Right ventricle myocardium superior (tissue), 1 donor: ENCODE data around the gene CYP26B1. TPM values are rescaled to one million over a fixed set of nuclear protein-coding genes. Genes with fewer than 3 reads are reported as not detected.

Experiments
- ATAC-seq: fragments of 200-7000 bp; cut with Tn5 transposase; one replicate; pipeline ENCODE4 v1.9.1; 2020; ENCODE audit warnings: mild to moderate bottlenecking; ENCODE audit not compliant: poor library complexity
- DNase-seq: peaks from one replicate; pipeline ENCODE4 v3.0.0-alpha.2; 2020
- intact Hi-C: fragments of 100-400 bp; cut with DNase I; formaldehyde crosslinking; loops from one replicate; pipeline ENCODE4 v1.11.2; 2022
- long read RNA-seq: library from polyadenylated mRNA; unstranded; transcript quantifications from one replicate; pipeline ENCODE4 v2.0.0, GENCODE V29; 2021
- total RNA-seq: library from RNA; stranded (reverse); fragmentation: NEBNext Ultra II Directional; extraction: Animal tissue kit (Norgen Biotek cat#: 25700); gene quantifications from one replicate; pipeline ENCODE4 v1.2.1, GENCODE V29; 2021
- donor health status: DM: no; HTN: yes; CAD: no; lungs with severe emphysema.

The CYP26B1 gene
- total RNA-seq: 4.4 TPM
- long read RNA-seq, partial matches to known transcripts: 1 of 6 reads
- long read RNA-seq, other reads (novel, unspliced or antisense): 5 of 6 reads

DNA sequence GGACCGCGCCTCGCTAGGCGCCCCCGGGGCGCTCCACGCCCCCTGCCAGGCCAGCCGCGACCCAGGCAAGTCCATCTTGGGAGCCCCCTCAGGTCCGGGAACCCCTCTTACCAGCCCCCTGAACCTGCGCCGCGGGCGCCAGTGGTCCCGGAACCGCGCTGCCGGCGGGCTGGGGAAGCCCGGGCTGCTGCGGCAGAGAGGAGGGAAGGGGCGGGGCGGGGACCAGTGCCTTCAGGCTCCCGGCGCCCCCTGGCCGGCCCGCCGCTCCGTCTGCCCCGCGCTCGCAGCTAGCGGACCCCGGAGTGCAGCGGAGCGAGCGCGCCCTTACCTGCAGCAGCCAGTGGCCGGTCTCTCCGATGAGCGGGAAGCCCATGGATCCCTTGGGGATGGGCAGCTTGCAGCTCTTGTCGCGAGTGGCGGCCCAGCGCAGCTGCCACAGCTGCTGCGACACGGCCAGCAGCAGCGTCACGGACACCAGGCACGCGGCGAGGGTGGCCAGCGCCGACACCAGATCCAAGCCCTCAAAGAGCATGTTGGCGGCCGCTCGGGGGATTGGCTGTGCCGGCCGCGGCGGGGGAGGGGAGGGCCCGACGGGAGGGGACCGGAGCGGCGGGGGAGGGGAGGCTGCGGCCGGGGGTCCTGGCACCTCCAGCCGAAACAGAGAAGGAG is at the start of gene CYP26B1:
TSS of gene CYP26B1 (minus strand) at position 560 of the 669 bp plus-strand sequence. CDS start at position 532, 28 bp downstream.
- peak; percentile 70 for DNase-seq
- intact Hi-C loops: loop anchor here (10.0 kb wide), 1 partner anchor 533 kb away; no protein-coding TSS in a partner anchor
- no peak for ATAC-seq

DNA sequence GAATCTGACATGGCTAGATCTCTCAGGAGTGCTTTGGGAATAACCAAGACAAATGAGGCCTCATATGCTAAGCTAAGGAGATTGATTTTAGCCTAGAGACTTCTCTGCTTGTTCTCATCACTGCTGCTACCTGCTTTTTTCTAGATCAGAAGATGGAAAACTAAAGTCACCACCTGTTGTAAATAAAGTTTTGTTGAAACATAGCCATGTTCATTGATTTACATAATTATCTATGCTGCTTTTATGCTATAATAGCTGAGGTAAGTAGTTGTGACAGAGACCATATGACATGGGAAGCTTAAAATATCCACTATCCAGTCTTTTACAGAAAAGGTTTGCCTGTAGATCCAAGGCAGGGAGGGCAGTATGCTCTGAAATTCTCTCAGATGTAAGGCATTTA is 46.1 kb upstream of the CYP26B1 start:
- DNase-seq (no peak), ATAC-seq (no peak)
- intact Hi-C loops: no loop called here

GRCh38 chr2:72191441-72191840 is 43.8 kb upstream of the CYP26B1 start:
- ATAC-seq: no peak
- intact Hi-C loops: no loop called here
- DNase-seq: no peak

DNA sequence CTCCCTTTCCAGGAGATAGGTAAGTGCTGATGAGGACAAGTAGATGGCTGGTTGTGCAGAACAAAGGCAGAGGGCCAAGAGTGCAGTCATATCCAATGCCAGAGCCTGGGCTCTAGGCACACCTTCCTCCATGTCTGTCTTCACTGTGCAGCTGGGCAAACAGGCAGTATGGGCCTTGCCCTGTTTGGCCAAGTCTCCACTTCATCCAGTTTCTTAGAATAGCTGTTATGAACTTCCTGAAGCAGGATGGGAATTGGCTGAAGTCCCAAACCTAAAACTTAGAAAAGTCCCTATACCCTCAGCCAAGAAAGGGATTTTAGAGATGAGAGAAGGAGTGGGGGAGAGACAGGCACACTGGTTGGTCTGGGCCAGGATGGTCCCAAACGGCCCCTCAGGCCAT is 37.5 kb upstream of the CYP26B1 start:
- intact Hi-C loops: no loop called here
- no peak for ATAC-seq

GRCh38 chr2:72183466-72183865 is 35.8 kb upstream of the CYP26B1 start:
- no peak for ATAC-seq
- DNase-seq: no peak
- intact Hi-C loops: no loop called here

More for the DNA sequence above, 37.5 kb upstream of the CYP26B1 start:
- no peak for DNase-seq

DNA sequence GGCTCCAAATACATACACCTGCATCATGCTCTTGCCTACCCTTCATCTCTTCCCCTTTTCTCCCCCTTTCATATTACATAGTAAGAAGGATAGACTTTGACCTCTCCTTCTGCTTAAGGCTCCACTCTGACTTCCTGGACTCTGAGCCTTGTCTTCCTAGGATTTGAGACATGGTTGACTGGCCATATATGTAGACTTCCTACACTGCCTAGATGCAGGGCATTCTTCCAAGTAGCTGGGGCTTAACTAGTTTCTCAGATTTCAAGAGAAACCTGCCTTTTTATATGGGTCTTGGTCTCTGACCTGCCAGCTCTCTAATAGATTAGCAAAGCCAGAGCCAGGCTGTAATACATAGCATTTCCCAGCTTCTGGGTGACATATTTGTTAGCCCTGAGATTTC is 35.4 kb upstream of the CYP26B1 start:
- intact Hi-C loops: no loop called here
- DNase-seq (no peak), ATAC-seq (no peak)

DNA sequence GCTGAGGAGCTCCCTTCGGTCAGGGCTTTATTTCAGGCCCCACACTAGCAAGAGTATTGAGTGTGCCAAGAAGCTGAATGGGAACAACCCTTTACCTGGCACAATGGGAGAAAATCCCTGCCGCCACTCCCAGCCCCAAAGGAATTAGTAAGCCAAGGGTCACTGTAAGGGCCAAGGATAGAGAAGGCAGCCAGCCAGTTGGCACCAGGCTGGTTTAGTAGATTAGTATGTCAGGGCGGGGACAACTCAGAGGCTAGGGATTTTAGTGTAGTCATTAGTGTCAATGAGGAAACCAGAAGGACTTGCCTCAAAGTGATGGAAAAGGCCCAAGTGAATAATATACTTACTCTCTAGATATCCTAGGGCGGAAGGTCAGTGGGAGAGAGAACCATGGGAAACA is 34.9 kb upstream of the CYP26B1 start:
- DNase-seq (peak; percentile 67), ATAC-seq (peak; percentile 81)
- intact Hi-C loops: no loop called here

DNA sequence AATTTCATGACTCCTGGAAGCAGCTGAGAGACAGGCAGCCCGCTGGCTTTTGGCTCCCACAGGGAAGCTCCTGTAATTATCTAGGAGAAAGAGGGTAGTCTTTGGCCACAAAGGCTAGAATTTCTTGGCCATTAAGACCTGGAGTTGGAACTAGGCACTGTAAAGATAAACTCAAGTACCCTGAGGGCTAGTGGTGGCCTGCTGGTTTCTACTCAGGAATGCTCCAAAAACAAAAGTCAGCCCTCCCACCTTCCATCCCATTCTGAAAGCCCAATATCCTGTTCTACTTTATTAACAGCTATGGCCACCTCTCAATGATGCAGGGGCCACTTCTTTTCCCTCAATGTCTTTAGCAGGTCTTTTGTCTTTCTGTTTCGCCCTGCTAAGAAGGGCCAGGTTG is 34.0 kb upstream of the CYP26B1 start:
- DNase-seq (no peak), ATAC-seq (no peak)
- intact Hi-C loops: no loop called here

DNA sequence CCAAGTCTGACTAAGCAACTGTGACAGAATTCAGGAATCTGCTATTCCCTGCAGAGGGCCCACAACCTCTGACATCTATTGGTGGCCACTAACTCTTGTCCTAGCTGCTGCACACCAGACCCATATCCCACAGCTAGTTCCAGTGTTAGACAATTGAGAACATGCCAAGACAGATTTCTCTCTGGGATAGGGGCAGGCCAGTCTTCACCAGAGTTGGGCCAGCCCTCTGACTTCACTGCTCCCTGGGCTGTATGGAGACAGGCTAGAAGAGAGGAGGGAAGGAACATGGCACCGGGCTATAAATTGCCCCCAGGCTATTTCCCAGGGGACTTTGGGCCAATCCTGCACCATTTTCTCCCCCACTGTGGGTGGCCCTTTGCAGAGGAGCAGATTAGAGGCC is 32.7 kb upstream of the CYP26B1 start:
- DNase-seq (no peak), ATAC-seq (no peak)
- intact Hi-C loops: no loop called here

- intact Hi-C loops: no loop called here
- ATAC-seq (no peak), DNase-seq (no peak)
These were observed 30.9 kb upstream of the CYP26B1 start for GRCh38 chr2:72178551-72178950.

- ATAC-seq: no peak
- intact Hi-C loops: no loop called here
- no peak for DNase-seq
These were observed 28.6 kb upstream of the CYP26B1 start for GRCh38 chr2:72176281-72176680.

GRCh38 chr2:72175636-72176035 is 28.0 kb upstream of the CYP26B1 start:
- no peak for DNase-seq
- ATAC-seq: no peak
- intact Hi-C loops: no loop called here

DNA sequence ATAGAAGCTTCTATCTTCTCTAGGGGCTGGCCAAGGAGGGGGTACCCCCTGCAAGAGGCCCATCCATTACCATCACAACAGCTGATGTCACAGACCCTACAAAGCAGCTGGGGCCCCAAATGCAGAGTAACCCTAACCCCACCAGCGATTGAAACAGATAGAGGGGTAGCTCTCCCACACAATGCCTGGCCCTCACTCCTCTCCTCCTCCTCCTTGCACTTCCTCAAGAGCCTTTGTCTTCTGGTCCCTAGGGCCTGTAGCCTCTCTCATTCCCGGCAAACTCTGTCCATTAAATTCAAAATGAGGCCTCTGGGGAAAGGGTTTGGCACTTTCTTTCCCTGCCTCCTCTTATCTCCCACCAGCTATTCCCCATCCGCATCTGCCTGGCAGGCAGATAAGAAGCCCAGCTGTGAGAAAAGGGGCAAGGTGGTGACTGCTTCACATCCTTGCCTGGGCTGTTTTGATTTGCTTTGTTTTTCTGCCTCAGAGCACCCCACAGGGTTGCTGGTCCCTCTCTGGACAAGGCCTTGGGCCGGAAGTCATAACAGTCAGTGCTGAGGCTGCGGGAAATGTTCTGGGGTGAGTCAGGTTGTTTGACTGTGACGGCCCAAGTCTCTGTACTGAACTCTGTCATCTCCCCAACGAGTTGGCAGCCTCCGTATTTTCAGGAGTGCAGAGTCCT is 26.1 kb upstream of the CYP26B1 start:
- intact Hi-C loops: no loop called here
- ATAC-seq: peak; percentile 12

DNA sequence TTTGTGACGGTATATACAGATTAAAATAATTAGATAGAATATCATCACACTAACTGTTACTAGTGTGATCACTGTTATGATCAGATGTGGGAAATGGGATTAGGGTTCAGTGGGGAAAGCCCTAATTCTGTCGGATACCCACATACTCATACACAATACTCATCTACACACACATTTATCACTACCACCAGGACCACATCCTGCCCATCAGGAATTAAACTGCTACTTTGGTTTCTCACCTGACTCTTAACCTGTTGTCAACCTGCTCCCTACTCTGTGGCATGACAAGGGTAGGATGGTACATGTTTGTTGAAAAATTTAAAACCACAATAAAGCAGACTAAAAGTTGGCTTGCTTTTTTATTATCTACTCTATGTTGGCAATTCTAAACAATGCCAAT is 24.8 kb upstream of the CYP26B1 start:
- DNase-seq (no peak), ATAC-seq (no peak)
- intact Hi-C loops: no loop called here

More for the DNA sequence above, 26.1 kb upstream of the CYP26B1 start:
- no peak for DNase-seq

- no peak for ATAC-seq
- DNase-seq: no peak
- intact Hi-C loops: no loop called here
These were observed 18.6 kb upstream of the CYP26B1 start for GRCh38 chr2:72166279-72166678.

DNA sequence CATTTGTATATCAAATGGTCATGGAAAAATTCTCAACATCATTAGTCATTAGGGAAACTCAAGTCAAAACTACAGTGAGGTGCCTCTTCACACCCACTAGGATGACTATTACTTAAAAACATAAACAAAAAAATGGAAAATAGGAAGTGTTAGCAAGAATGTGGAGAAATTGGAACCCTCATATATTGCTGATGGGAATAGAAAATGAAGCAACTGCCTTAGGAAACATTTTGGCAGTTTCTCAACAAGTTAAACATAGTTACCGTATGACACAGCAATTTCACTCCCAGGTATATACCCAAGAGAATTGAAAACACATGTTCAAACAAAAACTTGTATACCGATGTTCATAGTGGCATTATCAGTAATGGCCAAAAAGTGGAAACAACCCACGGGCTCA is 18.1 kb upstream of the CYP26B1 start:
- intact Hi-C loops: no loop called here
- no peak for DNase-seq
- ATAC-seq: no peak

DNA sequence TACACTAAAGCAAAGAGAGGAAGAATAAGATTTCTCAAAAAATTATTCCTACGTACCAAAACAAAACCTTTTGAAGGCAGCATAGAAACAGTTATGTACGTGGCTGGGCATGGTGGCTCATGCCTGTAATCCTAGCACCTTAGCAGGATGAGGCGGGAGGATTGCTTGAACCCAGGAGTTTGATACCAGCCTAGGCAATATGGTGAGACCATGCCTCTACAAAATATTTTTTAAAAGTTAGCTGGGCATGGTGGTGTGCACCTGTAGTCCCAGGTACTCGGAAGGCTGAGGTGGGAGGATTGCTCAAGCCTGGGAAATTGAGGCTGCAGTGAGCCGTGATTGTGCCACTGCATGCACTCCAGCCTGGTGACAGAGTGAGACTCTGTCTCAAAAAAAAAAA is 14.9 kb upstream of the CYP26B1 start:
- intact Hi-C loops: no loop called here
- ATAC-seq (no peak), DNase-seq (no peak)

GRCh38 chr2:72159211-72159993 is 11.7 kb upstream of the CYP26B1 start:
- intact Hi-C loops: no loop called here
- DNase-seq (no peak), ATAC-seq (no peak)

DNA sequence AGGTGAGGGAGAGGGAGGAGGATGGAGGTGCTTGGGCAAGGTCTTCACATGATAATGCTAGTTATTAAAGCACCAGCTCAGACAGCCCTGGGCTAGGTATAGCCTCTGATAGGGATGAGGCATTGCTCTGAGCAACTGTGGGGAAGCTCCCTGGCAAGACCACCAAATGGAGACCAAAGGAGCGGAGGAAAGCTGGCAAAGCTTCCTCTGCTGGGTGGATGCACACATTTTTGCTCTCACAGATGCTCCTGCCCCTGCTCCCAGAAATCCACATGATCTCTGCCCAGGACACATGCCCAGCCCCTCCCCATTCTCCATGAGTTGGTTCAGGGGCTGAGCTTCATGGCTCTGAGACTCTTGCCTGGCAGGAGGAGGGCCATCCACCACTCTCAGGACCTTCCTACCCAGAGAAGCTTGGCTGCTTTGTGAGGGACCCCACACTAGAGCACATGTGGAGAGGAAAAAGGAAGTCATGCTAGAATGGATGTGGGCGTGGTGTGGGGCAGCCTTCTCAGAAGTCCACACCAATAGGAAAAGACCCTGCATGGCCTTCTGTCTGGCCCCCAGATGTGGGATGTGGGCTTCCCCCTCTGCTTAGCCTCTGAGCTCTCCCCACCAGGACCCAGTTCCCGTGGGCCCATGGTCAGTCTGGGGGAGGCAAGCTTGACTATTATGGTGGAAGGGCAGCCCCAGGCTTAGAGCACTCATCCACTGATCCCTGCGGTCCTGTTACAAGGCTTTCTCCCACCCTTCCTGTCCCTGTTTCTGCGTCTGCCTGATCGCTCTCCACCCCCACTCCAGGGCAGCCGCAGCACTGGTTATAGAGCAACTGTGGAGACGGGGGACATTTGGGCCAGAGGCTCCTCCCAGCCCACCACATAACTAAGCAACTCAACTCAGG is 10.5 kb upstream of the CYP26B1 start:
- intact Hi-C loops: no loop called here
- DNase-seq (no peak), ATAC-seq (no peak)
